H1 (cell line): ENCODE results near the gene TMEM120B. TPM values are rescaled to one million over a fixed set of nuclear protein-coding genes. Genes with fewer than 3 reads are reported as not detected.

Experiments
- CTCF ChIA-PET: fragments of 300-600 bp; sonication (Branson Sonifier 250); formaldehyde crosslinking; loops from one replicate; lab custom pipeline; 2021; ENCODE audit not compliant: partially characterized antibody; lab: Charles Lee
- POLR2A ChIA-PET: fragments of 300-600 bp; sonication (Branson Sonifier 250); formaldehyde crosslinking; loops from one replicate; lab custom pipeline; 2021; ENCODE audit warnings: inconsistent platforms; ENCODE audit not compliant: partially characterized antibody; lab: Charles Lee
- DNase-seq, 2 experiments: peaks; one replicate each; pipeline versions ENCODE4 v3.0.0 to v3.0.0-alpha.2; 2010 to 2022; ENCODE audit warnings: low spot score in 2 of 2, low read depth in 1 of 2, mixed read lengths in 1 of 2
- FAIRE-seq: peaks from 2 replicates; lab custom pipeline; 2011; peaks lifted over from hg19 to GRCh38; lab: Jason Lieb, UNC
- H2AFZ ChIP-seq: 2 replicates; pipeline ENCODE4 v1.8.1; 2012; ENCODE audit warnings: low read length, inconsistent platforms
- H2AK5ac ChIP-seq: 2 replicates; pipeline ENCODE4 v1.6.1; 2013; ENCODE audit warnings: low read depth, low read length
- H2BK120ac ChIP-seq: replicated peaks from 2 replicates; pipeline ENCODE3; 2013; ENCODE audit warnings: low read depth, low read length, inconsistent platforms
- H2BK12ac ChIP-seq: 2 replicates; pipeline ENCODE4 v1.6.1; 2013; ENCODE audit warnings: low read depth, low read length
- H2BK15ac ChIP-seq: 2 replicates; pipeline ENCODE4 v1.6.1; 2013; ENCODE audit warnings: low read length
- H2BK20ac ChIP-seq: 2 replicates; pipeline ENCODE4 v1.6.1; 2013; ENCODE audit warnings: low read length
- H2BK5ac ChIP-seq: 2 replicates; pipeline ENCODE4 v1.6.1; 2013; ENCODE audit warnings: low read depth, low read length
- H3K14ac ChIP-seq: 2 replicates; pipeline ENCODE4 v1.6.1; 2013; ENCODE audit warnings: inconsistent platforms; ENCODE audit not compliant: insufficient read length
- H3K18ac ChIP-seq: 2 replicates; pipeline ENCODE4 v1.6.1; 2013; ENCODE audit warnings: low read length; ENCODE audit errors: extremely low read depth
- H3K23ac ChIP-seq: 2 replicates; pipeline ENCODE4 v1.6.1; 2013; ENCODE audit warnings: inconsistent platforms; ENCODE audit not compliant: insufficient read length
- H3K23me2 ChIP-seq: 2 replicates; pipeline ENCODE4 v1.6.1; 2013; ENCODE audit warnings: low read depth, low read length
- H3K27ac ChIP-seq: 2 replicates; pipeline ENCODE4 v1.6.1; 2011; ENCODE audit warnings: low read depth, low read length, inconsistent platforms
- H3K27me3 ChIP-seq, 4 experiments: replicated peaks in 1 of 4; 1 replicate in 1 of 4; 2 replicates in 3 of 4; pipeline versions ENCODE4 v1.6.1 to v1.8.1; 2011 to 2013; ENCODE audit warnings: low read length in 3 of 4, mild to moderate bottlenecking in 3 of 4, inconsistent platforms in 2 of 4, mixed read lengths in 2 of 4, moderate library complexity in 1 of 4; ENCODE audit not compliant: control insufficient read depth in 3 of 4, insufficient read depth in 3 of 4; ENCODE audit errors: extremely low read depth in 1 of 4
- H3K36me3 ChIP-seq, 4 experiments: 2 replicates each; pipeline versions ENCODE4 v1.6.1 to v1.8.1; 2011 to 2013; ENCODE audit warnings: mild to moderate bottlenecking in 4 of 4, low read length in 3 of 4, moderate library complexity in 2 of 4, control low read depth in 1 of 4, inconsistent platforms in 1 of 4; ENCODE audit not compliant: insufficient read depth in 4 of 4, control insufficient read depth in 2 of 4
- H3K4ac ChIP-seq: replicated peaks from 2 replicates; pipeline ENCODE3; 2013; ENCODE audit warnings: low read length, low read depth, mixed read lengths, inconsistent platforms; ENCODE audit not compliant: insufficient read length
- H3K4me1 ChIP-seq, 4 experiments: replicated peaks in 1 of 4; 1 replicate in 1 of 4; 2 replicates in 3 of 4; pipeline versions ENCODE4 v1.6.1 to v1.8.1; 2011 to 2013; ENCODE audit warnings: low read length in 3 of 4, inconsistent platforms in 2 of 4, mixed read lengths in 1 of 4; ENCODE audit not compliant: insufficient read depth in 4 of 4, control insufficient read depth in 3 of 4
- H3K4me2 ChIP-seq, 2 experiments: 2 replicates each; pipeline versions ENCODE4 v1.6.1 to v1.8.1; 2011 to 2013; ENCODE audit warnings: low read depth in 2 of 2, low read length in 2 of 2, control low read depth in 1 of 2, inconsistent platforms in 1 of 2, mild to moderate bottlenecking in 1 of 2; ENCODE audit not compliant: insufficient read depth in 1 of 2
- H3K4me3 ChIP-seq, 4 experiments: fragments of 200-600, 300-600 bp in 1 of 4; sonication (generic), shearing (Covaris generic), sonication (Bioruptor Twin) in 1 of 4; 2 replicates each; pipeline versions ENCODE4 v1.5.1 to v1.8.1; 2011 to 2016; ENCODE audit warnings: low read length in 4 of 4, low read depth in 3 of 4, control low read depth in 2 of 4, inconsistent platforms in 2 of 4, mild to moderate bottlenecking in 2 of 4, mixed read lengths in 1 of 4, moderate library complexity in 1 of 4; ENCODE audit not compliant: insufficient read depth in 2 of 4; ENCODE audit errors: extremely low read depth in 1 of 4
- H3K56ac ChIP-seq: replicated peaks from 2 replicates; pipeline ENCODE3; 2013; ENCODE audit warnings: low read depth, mild to moderate bottlenecking, mixed read lengths, low read length, inconsistent platforms; ENCODE audit not compliant: insufficient read length
- H3K79me1 ChIP-seq: 2 replicates; pipeline ENCODE4 v1.6.1; 2013; ENCODE audit warnings: low read depth, low read length, control low read depth
- H3K79me2 ChIP-seq, 2 experiments: 2 replicates each; pipeline versions ENCODE4 v1.6.1 to v1.8.1; 2012 to 2013; ENCODE audit warnings: low read length in 2 of 2, mild to moderate bottlenecking in 2 of 2, inconsistent platforms in 1 of 2; ENCODE audit not compliant: insufficient read depth in 2 of 2, control insufficient read depth in 1 of 2
- H3K9ac ChIP-seq, 4 experiments: replicated peaks in 1 of 4; 1 replicate in 1 of 4; 2 replicates in 3 of 4; pipeline versions ENCODE4 v1.6.1 to v1.8.1; 2011 to 2013; ENCODE audit warnings: low read depth in 3 of 4, low read length in 3 of 4, control low read depth in 2 of 4, mild to moderate bottlenecking in 2 of 4, moderate library complexity in 2 of 4, inconsistent platforms in 1 of 4; ENCODE audit errors: extremely low read depth in 1 of 4
- H3K9me3 ChIP-seq, 2 experiments: 2 replicates each; pipeline versions ENCODE4 v1.6.1 to v1.8.1; 2012 to 2013; ENCODE audit warnings: mild to moderate bottlenecking in 2 of 2, moderate library complexity in 2 of 2, control low read depth in 1 of 2, inconsistent platforms in 1 of 2, low read depth in 1 of 2, low read length in 1 of 2, mixed read lengths in 1 of 2; ENCODE audit not compliant: insufficient read depth in 2 of 2
- H4K20me1 ChIP-seq, 2 experiments: replicated peaks in 1 of 2; 2 replicates each; pipeline versions ENCODE3 to v1.8.1; 2011 to 2013; ENCODE audit warnings: inconsistent platforms in 2 of 2, low read length in 2 of 2, mild to moderate bottlenecking in 1 of 2; ENCODE audit not compliant: insufficient read depth in 2 of 2, control insufficient read depth in 1 of 2
- H4K5ac ChIP-seq: 2 replicates; pipeline ENCODE4 v1.6.1; 2013; ENCODE audit warnings: low read length, low read depth, mixed read lengths, inconsistent platforms; ENCODE audit not compliant: insufficient read length
- H4K8ac ChIP-seq: 2 replicates; pipeline ENCODE4 v1.8.0; 2013; ENCODE audit warnings: mild to moderate bottlenecking, moderate library complexity, low read length, inconsistent platforms; ENCODE audit not compliant: insufficient read depth; ENCODE audit errors: extremely low read depth
- H4K91ac ChIP-seq: replicated peaks from 2 replicates; pipeline ENCODE3; 2013; ENCODE audit warnings: low read length, mixed read lengths, inconsistent platforms; ENCODE audit not compliant: insufficient read length
- CEBPB ChIP-seq: IDR thresholded peaks from 2 replicates; pipeline ENCODE4 v1.6.1; 2012; ENCODE audit warnings: low read depth, low read length
- CHD1 ChIP-seq: IDR thresholded peaks from 2 replicates; pipeline ENCODE4 v1.6.1; 2012; ENCODE audit warnings: low read depth, low read length, improper control_type of control experiment
- CHD2 ChIP-seq: IDR thresholded peaks from 2 replicates; pipeline ENCODE4 v1.6.1; 2012; ENCODE audit warnings: low read length, improper control_type of control experiment
- EP300 ChIP-seq, 2 experiments: IDR thresholded peaks; 1 replicate in 1 of 2; 2 replicates in 1 of 2; pipeline ENCODE4 v1.6.1; 2011 to 2012; ENCODE audit warnings: low read depth in 2 of 2, low read length in 2 of 2, mild to moderate bottlenecking in 2 of 2, borderline replicate concordance in 1 of 2, inconsistent platforms in 1 of 2, moderate library complexity in 1 of 2
- FOSL1 ChIP-seq: IDR thresholded peaks from 2 replicates; pipeline ENCODE4 v1.6.1; 2011; ENCODE audit warnings: mild to moderate bottlenecking, low read depth, low read length, moderate library complexity; ENCODE audit not compliant: insufficient read depth
- HDAC6 ChIP-seq: IDR thresholded peaks from one replicate; pipeline ENCODE4 v1.7.1; 2012; ENCODE audit warnings: low read depth, mild to moderate bottlenecking, inconsistent platforms, low read length, moderate library complexity
- KDM5A ChIP-seq: fragments of 200-600 bp; IDR thresholded peaks from 2 replicates; pipeline ENCODE4 v1.7.1; 2012; ENCODE audit warnings: mild to moderate bottlenecking, low read length, inconsistent platforms, mixed read lengths
- MAX ChIP-seq: IDR thresholded peaks from 2 replicates; pipeline ENCODE4 v1.6.1; 2012; ENCODE audit warnings: inconsistent platforms
- POLR2A ChIP-seq, 2 experiments: IDR thresholded peaks; 1 replicate in 1 of 2; 2 replicates in 1 of 2; pipeline ENCODE4 v1.6.1; 2011; ENCODE audit warnings: low read depth in 2 of 2, low read length in 2 of 2, mild to moderate bottlenecking in 2 of 2; ENCODE audit errors: control extremely low read depth in 1 of 2
- POU5F1 ChIP-seq: IDR thresholded peaks from 2 replicates; pipeline ENCODE4 v1.6.1; 2011; ENCODE audit warnings: low read depth, mild to moderate bottlenecking, low read length, moderate library complexity
- RXRA ChIP-seq: IDR thresholded peaks from 2 replicates; pipeline ENCODE4 v1.6.1; 2011; ENCODE audit warnings: low read depth, mild to moderate bottlenecking, low read length, moderate library complexity; ENCODE audit not compliant: insufficient read depth
- SIX5 ChIP-seq: IDR thresholded peaks from 2 replicates; pipeline ENCODE4 v1.6.1; 2011; ENCODE audit warnings: mild to moderate bottlenecking, low read depth, low read length
- ZNF274 ChIP-seq: IDR thresholded peaks from 2 replicates; pipeline ENCODE4 v1.7.0; 2012; ENCODE audit warnings: low read length, borderline replicate concordance; ENCODE audit errors: extremely low read depth
- WGBS, 2 experiments: shearing (Covaris generic) in 1 of 2; methylation state at CpG; one replicate each; pipeline versions ENCODE4 v1.1.6 to v1.1.7; 2013 to 2015; ENCODE audit warnings: low lambda C conversion rate in 2 of 2, mixed read lengths in 2 of 2, inconsistent platforms in 1 of 2, low coverage in 1 of 2, missing lambda C conversion rate in 1 of 2; ENCODE audit not compliant: insufficient replicate concordance in 2 of 2, insufficient coverage in 1 of 2, insufficient read length in 1 of 2; ENCODE audit errors: extremely low coverage in 1 of 2, missing lambda C conversion rate in 1 of 2; 5-methylcytosine and 5-hydroxymethylcytosine counted together
- polyA plus RNA-seq, 7 experiments: library from polyadenylated mRNA; depleted of rRNA in 3 of 7; stranded (reverse) in 5 of 7; unstranded in 2 of 7; fragments of >200 nt in 5 of 7; fragments of 200-250 nt in 2 of 7; gene quantifications; 1 replicate in 5 of 7; 2 replicates in 1 of 7; 4 replicates in 1 of 7; pipeline versions ENCODE4 v1.2.1 to v1.2.3, GENCODE V29; 2011 to 2013; ENCODE audit warnings: missing spikeins in 2 of 7, mixed read lengths in 2 of 7
- total RNA-seq: library from RNA; stranded (reverse); fragmentation: NEBNext Ultra II Directional; extraction: Animal tissue kit (Norgen Biotek cat#: 25700); gene quantifications from 2 replicates; pipeline ENCODE4 v1.2.1, GENCODE V29; 2021

TMEM120B gene
- total and polyA plus RNA-seq, 2 of the 8 experiments (the other 6 are each of a cell fraction or from before 2014, with no cell fraction given) = 22.0 to 29.1 TPM

GRCh38 chr12:121784460-121784859 is 71.9 kb downstream of the TMEM120B start:
- Histone ChIP-seq H2AK5ac (no peak overlapping the region), H4K8ac (no peak overlapping the region), H3K79me1 (no peaks in the 10 kb centered on the region; the same call in none of the 2 replicates), H2BK120ac (no peak overlapping the region), H3K4me2 (no peak overlapping the region), H3K56ac (no peak overlapping the region), H3K4me1 (peaks cover 0 to 3% (median under 1%) of the 10 kb centered on the region in 4 experiments; a peak in 1 of 7 replicates), H4K20me1 (peaks cover 10 to 20% of the 10 kb centered on the region in 2 experiments), H2BK20ac (no peak overlapping the region), H3K23ac (no peak overlapping the region), H3K36me3 (peaks cover 0 to 6% (median 5%) of the 10 kb centered on the region in 4 experiments; a peak in 4 of 8 replicates), H4K5ac (no peak overlapping the region), H3K27me3 (no peaks in the 10 kb centered on the region), H3K27ac (no peak overlapping the region), H4K91ac (no peak overlapping the region), H2BK5ac (no peak overlapping the region), H2BK12ac (no peak overlapping the region), H3K23me2 (no peaks in the 10 kb centered on the region), H3K14ac (no peak overlapping the region), H3K9ac (no peak overlapping the region), H2BK15ac (no peak overlapping the region), H3K4me3 (no peak overlapping the region), H3K9me3 (no peaks in the 10 kb centered on the region), H3K4ac (no peak overlapping the region), H2AFZ (no peak overlapping the region), H3K79me2 (no peaks in the 10 kb centered on the region), H3K18ac (no peak overlapping the region)
- DNase-seq = no peak
- POLR2A ChIA-PET = interaction anchor here (1.2 to 34.9 kb wide), 2 partner anchors 15 to 87 kb away, joined by 3 to 958 read pairs; partner anchors contain the start of genes RHOF and SETD1B
- WGBS, 2 experiments = 87% methylated on average over 2 of the region's 6 CpGs; no CpG with 5 or more reads in 1 of the 2 experiments
- no peak for FAIRE-seq
- CTCF ChIA-PET = interaction anchor here (0.6 to 18.5 kb wide), 6 partner anchors 5 to 104 kb away, joined by 3 to 335 read pairs (median 4); partner anchors contain the start of genes PSMD9 and RHOF
- TF ChIP-seq CHD2 (no peak), EP300 (IDR thresholded peaks at IDR 0.05; ENCODE audit: borderline replicate concordance in 1 of 2, low read depth in 2 of 2, low read length in 2 of 2) (no peak), ZNF274 (no peak), MAX (no peak), CHD1 (no peak), FOSL1 (no peak), CEBPB (no peak), RXRA (no peak), SIX5 (no peak), KDM5A (no peak), POLR2A (IDR thresholded peaks at IDR 0.05; ENCODE audit: control extremely low read depth in 1 of 2, low read depth in 2 of 2, low read length in 2 of 2) (no peak), HDAC6 (no peak), POU5F1 (no peak)
